HG03095 (cell line): Measurements from ENCODE around the gene CNTNAP2.

Source experiments
- ATAC-seq: cut with Tn5 transposase; IDR thresholded peaks from one replicate; pipeline ENCODE4 v1.9.1; 2021; ENCODE audit warnings: moderate library complexity; ENCODE audit not compliant: unreplicated experiment

The CNTNAP2 gene

DNA sequence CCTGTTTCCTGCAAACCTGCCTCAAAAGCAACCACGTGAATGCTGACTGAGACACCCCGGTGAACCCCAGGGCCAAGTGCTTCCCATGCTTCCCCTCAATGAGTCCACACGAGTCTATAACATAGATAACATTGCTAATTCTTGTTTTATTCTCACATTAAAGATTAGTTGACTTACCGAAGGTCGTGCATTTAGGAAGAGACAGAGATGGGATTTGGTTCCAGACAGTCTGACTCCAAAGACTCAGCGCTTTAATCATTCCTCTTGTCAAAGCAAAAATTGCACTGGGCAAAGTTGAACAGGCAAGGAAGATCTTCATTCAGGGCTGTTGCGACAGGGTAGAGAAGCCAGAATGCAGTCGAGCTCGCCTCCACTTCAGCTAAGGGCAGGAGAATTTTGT is 2038.4 kb downstream of the CNTNAP2 start:
- ATAC-seq = no peak

DNA sequence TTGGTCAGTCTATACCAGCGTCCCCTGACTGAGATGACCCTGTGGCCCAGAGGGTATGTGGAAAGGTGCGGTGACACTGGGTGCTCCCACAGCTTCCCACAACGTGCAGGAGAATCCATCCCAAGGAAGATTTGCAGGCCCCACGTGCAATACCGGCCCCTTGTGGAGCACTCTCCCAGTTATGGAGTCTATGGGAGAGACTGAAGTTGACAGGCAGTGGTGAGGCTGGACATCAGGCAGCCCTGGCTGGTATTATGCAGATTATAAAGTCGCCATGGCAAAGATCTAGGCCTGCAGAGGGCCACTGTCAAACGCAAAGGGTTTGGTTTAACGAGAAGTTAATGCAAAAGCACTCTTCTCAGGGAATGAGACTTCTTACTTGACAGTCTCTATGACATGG is 2039.2 kb downstream of the CNTNAP2 start:
- no peak for ATAC-seq

DNA sequence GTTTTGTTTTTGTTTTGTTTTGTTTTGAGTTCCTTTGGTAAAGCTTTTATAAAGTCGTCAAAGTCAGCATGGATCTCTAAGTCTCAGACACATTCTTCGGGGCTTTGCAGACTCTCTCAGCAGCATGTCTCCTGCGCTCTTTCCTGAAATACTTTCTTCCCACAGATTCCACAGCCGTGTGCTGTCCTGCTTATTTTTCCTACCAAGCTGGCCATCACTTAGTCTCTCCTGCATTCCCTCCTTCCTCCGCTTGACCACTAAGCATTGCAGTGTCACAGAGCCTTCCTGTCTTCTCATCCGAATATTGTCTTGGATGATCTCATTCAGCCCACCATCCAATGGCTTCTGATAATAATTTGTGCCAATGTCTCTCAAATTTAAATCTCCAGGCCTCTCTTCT is 2039.6 kb downstream of the CNTNAP2 start:
- no peak for ATAC-seq

DNA sequence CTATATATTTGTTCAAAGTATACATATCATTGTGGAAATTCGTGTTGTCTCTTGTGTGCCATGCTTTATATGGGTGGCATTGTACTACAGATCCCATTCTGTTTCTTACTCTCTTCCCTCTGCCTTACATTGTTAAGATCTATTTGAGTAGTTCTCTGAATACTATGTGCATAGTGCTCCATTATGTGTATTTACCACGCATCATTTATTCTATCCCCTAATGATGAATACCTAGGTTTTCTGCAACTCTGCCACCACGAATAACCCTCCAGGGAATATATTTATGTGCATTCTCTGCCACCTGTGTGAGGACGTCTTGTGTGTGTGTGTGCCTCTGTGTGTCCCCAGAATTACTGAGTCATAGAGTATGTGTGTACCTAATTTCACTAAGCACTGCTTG is 2042.7 kb downstream of the CNTNAP2 start:
- ATAC-seq = no peak

DNA sequence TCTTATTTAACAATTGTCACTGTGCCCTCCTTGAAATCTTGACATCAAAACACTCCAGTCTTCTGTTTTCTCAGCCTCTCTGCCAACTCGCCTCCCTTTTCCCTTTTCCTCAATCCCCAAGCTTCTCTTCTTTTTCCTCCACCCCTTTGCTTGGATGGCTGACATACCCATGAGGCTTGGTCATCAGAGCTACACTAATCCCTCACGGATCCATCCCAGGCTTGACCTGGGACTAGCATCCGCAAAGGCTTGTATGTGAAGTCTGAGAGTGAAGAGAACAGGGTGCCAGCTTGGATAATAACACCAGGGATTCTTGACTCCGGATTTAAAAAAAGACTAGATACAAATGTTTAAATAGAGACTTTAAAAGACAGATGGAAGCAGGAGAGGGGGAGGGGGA is 2045.2 kb downstream of the CNTNAP2 start:
- ATAC-seq = no peak

DNA sequence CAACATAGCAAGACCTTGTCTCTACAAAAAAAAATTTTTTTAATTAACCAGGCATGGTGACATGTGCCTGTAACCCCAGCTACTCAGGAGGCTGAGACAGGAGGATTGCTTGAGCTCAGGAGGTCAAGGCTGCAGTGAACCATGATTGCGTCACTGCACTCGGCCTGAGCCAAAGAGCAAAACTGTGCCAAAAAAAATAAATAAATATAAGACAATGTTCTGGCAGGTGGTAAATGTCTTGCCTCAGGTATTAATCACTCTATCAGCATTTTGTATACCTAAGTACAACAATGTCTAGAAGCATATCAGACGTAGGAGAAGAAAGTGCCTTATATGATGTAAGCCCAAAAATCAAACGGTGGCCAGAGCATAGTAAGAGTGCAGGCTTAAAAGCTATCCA is 2046.2 kb downstream of the CNTNAP2 start:
- ATAC-seq = no peak

DNA sequence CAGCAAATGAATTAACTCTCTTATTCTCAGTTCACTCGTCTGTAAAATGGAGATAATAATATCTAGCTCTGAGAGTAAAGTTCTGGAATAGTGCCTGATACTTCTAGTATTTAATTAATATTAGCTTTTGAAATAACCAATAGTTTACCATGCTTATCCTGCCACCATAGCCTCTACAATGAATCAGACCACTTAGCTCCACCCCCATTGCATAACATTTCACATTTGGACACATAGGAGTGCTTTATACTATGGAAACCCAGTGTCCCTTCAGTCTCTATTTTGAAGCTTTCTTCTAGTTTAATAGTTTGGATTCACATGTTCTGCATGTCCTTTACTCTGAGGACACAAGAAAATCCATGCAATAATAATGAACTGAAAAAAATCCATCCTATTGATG is 2046.6 kb downstream of the CNTNAP2 start:
- ATAC-seq = no peak

DNA sequence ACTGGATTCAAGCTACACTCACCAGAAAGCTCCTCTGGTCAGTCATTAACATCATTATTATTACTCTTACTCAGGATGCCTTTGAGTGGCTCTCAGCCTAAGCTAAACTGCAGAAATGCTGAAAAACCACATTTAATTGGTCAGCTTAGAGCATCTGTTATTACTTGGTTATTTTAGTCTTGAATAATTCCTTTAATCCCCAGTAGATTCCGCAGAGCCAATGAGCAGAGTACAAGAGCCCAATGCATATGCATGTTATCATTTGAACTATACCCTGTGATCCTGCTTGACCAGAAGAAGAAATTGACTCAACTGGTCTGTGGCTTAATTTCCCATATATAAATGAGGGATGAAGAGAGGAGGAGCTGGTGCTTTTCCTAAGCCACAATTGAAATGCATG is 2056.3 kb downstream of the CNTNAP2 start:
- no peak for ATAC-seq

DNA sequence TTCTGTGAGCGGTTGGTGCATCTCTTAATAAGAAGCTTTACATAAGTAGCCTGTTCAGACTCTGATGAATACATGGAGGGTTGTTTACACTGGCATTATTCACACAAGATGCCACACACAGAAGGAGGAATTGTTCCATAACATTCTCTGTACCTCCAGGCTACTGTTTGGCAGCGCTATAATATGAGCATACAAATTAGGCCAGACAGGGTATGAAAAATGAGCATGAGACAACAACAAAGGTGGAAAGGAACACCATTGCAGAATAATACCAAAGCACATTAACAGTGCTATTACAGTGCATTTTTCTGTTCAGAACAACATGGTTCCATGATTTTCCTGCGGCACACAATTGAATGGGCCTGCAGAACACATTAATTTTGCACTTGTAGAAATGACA is 2056.8 kb downstream of the CNTNAP2 start:
- ATAC-seq = no peak

DNA sequence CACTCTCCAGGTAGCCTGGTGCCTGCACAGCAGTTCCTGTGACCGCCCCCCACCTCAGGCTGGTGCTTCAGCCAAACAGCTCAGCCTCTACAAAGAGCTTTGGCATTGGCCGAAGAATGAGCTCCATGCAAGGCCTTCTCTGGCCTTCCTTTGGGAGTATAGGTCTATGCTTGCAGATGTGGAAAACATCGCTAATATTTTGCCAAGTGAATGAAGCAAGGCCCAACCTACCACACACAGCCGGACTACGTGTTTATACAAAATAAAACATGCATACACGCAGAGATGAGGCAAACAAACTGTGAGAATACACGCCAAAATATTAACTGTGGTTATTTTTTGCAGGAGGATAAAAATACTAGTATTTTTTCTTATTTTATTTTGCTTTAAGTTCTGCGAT is 2057.8 kb downstream of the CNTNAP2 start:
- no peak for ATAC-seq

DNA sequence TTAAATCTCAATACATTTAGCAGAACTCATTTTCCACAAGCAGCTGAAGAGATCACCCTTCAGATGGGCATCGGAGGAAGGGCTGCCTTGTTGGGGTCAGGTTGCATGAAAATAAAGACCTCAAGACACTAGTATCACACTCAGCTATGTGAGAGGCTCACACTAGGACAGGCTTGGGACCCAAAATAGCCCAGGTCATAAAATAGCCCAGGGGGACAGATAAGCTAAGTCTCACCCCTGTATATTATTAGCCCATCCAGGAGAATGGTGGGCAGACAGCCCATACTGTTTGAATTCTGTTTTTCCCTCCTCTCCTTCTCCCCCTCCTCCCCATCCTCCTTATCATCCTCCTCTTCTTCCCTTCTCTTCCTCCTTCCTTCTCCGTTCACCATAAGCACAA is 2058.9 kb downstream of the CNTNAP2 start:
- ATAC-seq = no peak

DNA sequence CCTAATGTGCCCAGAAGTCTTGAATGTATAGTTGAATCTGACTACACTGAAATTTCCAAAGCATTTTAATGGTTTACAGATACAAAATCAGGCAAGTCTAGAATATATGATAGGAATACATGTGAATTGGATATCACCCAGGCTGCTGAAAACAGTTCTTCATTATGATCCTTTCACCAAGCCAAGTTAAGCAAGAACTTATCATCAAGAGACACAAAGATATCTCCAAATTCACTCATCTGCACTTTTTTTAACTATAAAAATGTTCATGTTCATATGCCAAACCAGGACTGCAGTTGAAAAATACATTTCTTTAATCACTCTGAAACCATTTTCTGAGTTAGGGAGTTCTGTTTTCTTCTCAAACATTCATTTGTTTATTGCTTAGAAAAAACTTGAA is 2061.4 kb downstream of the CNTNAP2 start:
- ATAC-seq = no peak

DNA sequence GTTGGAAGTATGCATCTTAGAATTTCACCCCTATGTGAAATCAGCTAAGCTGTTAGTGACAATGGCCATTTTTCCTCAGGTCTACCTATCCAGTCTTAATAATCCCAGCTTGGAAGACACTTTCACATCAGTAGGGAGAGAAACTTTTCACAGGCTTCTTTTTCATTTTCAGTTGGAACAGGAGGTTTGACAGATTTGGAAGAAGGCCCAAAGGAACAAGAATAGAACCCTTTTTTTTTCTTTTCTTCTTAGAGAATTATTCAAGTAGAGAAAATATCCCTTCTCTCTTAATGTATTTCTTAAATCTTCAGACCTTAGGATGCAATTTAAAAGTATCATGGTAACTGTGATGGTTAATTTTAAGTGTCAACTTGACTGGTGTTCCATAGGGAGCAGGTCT is 2063.5 kb downstream of the CNTNAP2 start:
- no peak for ATAC-seq

DNA sequence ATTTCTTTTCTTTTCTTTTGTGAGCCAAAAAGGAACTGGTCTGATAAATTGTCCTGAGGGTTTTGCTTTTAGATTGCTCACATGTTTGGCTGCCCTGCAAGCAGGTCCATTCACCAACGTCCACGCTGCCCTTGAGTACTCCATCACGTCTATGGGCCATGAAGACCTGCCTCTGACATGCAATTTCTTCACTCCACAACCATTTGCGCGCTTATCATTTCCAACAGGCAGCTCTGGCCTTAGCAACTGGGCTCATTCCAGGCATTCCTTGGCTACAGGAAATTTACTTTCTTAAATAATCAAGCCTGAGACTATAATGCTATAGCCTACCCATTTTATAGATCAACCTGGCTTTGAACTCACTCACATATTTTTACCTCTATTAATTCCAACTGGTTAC is 2065.7 kb downstream of the CNTNAP2 start:
- no peak for ATAC-seq

DNA sequence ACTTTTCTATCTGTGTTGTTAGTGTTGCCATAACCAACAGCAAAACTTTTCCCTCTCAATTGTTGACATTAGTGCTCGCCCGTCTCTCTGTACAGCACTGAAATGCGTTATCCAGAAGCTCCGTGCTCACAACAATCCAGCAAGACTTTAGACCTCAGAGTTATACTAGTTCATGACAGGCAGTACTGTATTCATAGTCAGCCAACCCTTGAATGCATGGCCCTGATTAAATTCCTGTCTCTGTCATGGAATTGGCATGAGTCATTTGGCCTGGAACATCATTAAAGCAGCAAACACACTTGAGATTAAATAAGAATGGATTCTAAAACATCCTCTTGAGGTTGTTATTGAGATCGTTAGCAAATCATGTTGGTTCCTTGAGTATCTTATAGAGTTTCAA is 2068.4 kb downstream of the CNTNAP2 start:
- no peak for ATAC-seq

DNA sequence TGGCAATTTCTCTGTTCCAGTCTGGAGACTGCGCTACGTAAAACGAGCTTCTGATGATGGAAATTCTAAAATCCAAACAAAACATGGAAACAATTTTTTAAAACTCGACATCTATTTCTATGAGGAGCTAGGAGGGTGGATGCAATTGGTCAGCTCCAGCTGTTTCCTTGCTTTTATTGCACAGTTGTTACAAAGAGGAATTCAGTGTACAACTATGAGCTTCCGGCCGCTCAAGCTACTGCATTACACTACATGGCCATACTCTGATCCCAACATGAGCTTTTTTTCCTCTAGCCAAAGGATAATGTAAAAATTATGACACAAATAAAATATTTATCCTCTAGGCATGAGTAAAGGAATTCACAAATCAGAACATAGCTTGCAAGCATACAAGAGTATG is 2070.9 kb downstream of the CNTNAP2 start:
- no peak for ATAC-seq

DNA sequence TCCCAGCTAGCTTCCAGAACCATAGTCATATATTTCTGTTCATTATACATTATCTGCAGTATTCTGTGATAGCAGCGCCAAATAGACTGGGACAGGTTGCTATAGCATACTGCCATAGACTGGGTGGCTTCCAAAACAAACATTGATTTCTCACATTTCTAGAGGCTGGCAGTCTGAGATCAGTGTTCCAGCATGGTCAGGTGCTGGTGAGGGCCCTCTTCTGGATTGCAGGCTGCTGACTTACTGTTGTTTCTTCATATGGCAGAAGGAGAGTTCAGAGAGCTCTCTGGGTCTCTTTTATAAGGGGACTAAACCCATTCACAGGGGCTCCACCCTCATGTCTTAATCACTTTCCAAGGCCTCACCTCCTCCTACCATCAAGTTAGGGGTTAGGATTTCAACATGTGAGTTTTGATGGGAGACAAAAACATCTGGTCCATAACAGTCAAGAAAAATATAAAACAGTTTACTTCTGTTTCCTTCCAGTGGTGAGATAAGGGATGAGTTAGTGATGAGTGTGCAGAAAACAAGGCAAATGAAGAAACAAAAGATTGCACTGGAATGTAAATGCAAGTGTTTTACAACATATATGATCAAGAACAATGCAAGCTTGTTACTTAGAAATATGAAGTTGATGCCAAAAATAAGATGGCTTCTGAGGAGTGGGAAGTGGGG is 2074.9 kb downstream of the CNTNAP2 start:
- no peak for ATAC-seq

DNA sequence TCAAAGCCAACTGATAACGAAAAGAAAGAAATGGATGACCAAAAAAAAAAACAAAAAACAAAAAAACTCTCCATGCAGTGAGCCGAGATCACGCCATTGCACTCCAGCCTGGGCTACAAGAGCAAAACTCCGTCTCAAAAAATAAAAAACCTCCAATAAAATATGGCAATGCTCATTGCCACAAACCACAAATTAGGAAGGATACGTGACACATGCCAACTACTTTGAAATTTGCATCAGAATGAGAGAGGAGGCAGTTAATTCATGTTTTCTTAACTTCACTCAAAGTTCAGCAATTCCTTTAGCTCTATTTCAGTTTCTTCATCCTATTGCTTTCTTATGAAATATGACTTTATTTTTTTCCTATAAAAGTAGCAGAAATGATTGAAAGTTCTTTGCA is 2075.9 kb downstream of the CNTNAP2 start:
- no peak for ATAC-seq

DNA sequence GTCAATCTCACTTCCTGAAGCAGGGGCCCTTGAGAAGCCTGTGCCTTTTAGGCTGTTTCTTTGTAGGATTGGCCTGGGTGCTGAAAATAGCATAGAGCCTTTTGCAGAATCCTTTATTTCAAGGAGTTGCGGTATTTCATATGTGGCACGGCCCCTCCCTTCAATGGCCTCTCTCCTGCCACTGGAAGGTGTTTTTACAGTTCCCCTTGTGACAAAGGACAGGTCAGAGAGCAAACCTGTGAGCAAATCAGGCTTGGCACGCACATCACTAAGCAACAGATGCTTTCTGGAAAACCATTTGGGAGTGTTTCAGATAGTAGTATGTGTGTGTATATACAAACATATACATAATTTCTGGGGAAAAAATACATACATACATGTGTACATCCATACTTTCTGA is 2085.4 kb downstream of the CNTNAP2 start:
- ATAC-seq = no peak

DNA sequence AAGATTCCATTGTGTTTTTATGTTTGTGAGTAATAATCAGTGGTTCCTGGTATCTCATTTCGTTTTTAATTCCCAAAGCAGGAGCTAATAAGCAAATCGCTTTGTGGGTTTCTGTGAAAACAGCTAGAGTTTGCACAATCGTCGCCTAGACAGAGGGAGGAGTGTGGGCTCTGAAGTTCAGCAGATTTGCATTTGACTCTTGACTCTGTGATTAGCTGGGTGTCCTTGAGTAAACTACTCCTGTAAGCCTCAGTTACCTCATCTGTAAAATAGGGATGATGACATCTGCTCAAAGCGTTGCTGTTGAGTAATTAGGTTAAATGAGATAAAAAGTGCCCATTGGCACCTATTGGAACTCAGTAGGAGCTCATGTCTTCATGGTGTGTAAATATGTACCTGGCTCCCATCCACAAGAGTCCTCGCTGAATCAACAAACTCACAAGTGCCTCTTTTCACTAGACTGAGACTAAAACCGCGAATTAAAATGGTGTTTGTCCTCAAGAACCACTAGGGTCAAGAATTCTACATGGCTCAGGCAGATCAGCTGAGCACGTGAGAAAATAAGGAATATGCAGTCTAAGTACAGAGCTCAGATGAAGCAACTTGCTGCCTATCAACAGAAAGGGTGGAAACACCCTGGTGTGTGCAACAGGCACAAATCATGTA is 2088.2 kb downstream of the CNTNAP2 start:
- ATAC-seq = no peak

DNA sequence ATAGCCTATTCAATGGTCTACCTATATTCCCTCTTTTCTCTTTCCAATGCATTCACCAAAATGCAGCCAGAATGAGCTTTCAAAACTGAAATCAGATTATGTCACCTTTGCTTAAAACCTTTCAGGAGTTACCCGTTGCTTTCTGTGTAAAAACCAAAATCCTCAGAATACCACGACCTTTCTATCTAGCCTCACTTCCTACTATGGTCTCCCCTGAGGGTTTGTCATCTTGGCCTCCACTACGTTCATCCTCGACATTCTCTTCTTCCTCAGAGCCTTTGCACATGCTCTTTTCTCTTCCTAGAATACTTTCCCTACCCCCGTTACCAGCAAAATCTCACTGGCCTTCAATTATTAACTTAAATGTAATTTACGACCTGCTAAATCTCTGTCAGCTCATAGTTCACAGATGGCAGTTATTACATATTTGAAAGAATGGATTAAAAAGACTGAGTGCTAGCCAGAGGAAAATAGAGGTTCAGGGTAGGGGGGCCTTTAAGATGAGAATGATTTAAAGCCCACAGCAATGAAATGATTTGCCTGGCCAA is 2093.1 kb downstream of the CNTNAP2 start:
- ATAC-seq = no peak

DNA sequence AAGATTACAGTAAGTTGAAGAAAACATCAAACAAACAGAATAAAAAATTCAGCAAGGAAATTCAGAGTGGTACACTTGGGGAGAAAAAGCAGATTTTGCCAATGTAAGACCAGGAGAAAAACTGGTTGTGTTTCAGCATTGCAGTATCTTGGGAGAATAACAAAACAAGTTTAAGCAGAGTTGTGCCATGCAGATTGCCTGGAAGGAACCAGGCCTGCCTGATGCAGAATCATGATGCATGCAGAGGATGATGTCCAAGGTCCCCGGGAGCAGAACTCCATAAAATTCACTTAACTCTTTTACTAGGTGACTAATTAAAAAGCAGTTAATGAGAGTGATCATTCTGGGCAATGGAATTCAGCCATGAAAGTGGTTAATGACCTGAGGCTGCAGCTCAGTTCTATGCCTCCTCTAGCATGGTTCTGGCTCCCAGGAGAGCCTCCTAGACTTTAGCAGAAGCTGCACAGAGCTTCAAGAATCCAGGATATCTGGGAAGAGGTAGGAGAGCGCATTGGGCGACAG is 2094.3 kb downstream of the CNTNAP2 start:
- ATAC-seq = no peak
